ENCODE measurements around the gene UBE3C.

Gene UBE3C

DNA sequence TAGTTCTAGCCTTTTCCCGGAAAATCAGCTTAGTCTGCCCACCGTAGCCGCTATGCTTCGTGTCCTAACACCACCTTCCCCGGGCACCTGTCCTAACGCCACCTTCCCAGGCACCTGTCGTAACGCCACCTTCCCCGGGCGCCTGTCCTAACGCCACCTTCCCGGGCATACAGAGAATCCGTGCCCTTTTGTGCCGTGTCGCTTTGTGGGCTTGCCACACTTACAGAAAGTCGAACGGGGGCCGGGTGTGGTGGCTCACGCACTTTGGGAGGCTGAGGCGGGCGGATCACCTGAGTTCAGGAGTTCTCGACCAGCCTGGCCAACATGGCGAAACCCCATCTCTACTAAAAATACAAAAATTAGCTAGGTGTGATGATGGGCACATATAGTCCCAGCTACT, 124.4 kb downstream of the UBE3C start:
- no peak overlapping the region for H3K4me3 ChIP-seq (ENCODE audit: low read depth, low read length)
- DNase-seq (ENCODE audit: low read depth, low spot score): no peak
- ChIA-PET POLR2A (no interaction called here), CTCF (interaction anchor here (2.6 to 3.8 kb wide), 2 partner anchors 11 to 13 kb away, joined by 18 to 35 read pairs; no protein-coding TSS in a partner anchor)
- TF ChIP-seq CTCF (IDR thresholded peaks at IDR 0.05; ENCODE audit: insufficient read depth, low read length, missing control alignments): no peak

DNA sequence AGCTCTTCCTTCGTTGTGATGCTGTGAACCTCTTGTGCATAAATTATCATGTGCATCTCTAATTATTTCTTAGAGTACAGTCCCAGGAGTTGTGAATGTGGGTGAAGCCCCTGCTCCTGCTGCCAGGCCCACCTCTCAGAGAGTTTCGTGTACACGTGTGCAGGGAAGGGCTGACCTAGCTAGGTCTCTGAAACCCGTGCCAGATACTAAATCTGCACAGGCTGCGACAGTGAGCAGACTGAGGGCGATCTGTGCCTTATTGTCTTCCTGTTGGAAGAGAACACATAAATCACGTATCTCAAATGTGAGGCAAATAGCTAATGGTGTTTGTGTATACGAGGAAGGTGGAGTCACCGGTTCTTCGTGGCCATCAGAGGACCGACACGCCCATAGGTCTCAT, 126.3 kb downstream of the UBE3C start:
- DNase-seq (ENCODE audit: low read depth, low spot score): no peak
- ChIA-PET POLR2A (no interaction called here), CTCF (interaction anchor here (1.0 to 6.0 kb wide), 3 partner anchors 9 to 293 kb away, joined by 3 to 40 read pairs (median 5); no protein-coding TSS in a partner anchor)
- TF ChIP-seq CTCF (IDR thresholded peaks at IDR 0.05; ENCODE audit: insufficient read depth, low read length, missing control alignments): no peak
- H3K4me3 ChIP-seq (ENCODE audit: low read depth, low read length): no peak overlapping the region

- no peak for DNase-seq (ENCODE audit: low read depth, low spot score)
- CTCF ChIA-PET: interaction anchor here (0.9 to 6.0 kb wide), 3 partner anchors 9 to 316 kb away, joined by 3 to 40 read pairs (median 4); no protein-coding TSS in a partner anchor
- POLR2A ChIA-PET: no interaction called here
- TF ChIP-seq CTCF (IDR thresholded peaks at IDR 0.05; ENCODE audit: insufficient read depth, low read length, missing control alignments): no peak
- no peak overlapping the region for H3K4me3 ChIP-seq (ENCODE audit: low read depth, low read length)
These were observed 127.5 kb downstream of the UBE3C start for GRCh38 chr7:157266272-157266671.

DNA sequence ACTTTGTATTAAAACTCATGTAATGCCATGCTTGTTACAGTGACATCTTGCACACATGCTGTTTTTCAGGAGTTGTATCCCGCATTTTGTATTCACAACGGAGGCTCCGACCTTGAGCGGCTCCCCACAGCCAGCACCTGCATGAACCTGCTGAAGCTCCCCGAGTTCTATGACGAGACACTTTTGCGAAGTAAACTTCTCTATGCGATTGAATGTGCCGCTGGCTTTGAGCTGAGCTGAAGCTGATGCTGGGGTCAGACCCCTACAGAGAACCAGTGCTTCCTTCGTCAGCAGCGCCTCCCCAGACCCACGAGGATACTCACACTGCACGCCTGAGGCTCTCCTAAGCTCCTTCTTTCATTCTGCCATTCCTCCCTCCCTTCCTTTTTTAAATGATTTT, 128.8 kb downstream of the UBE3C start:
- POLR2A ChIA-PET: no interaction called here

GRCh38 chr7:157267956-157268355, 129.2 kb downstream of the UBE3C start:
- H3K4me3 ChIP-seq (ENCODE audit: low read depth, low read length): no peak overlapping the region
- POLR2A ChIA-PET: no interaction called here
- no peak for DNase-seq (ENCODE audit: low read depth, low spot score)
- no peak for TF ChIP-seq CTCF (IDR thresholded peaks at IDR 0.05; ENCODE audit: insufficient read depth, low read length, missing control alignments)
- CTCF ChIA-PET: interaction anchor here (6.0 kb wide), 1 partner anchor 17 kb away, joined by 40 read pairs; no protein-coding TSS in a partner anchor

More for the DNA sequence above, 128.8 kb downstream of the UBE3C start:
- CTCF ChIA-PET: interaction anchor here (1.3 to 6.0 kb wide), 2 partner anchors 16 to 317 kb away, joined by 4 to 40 read pairs; no protein-coding TSS in a partner anchor
- no peak for TF ChIP-seq CTCF (IDR thresholded peaks at IDR 0.05; ENCODE audit: insufficient read depth, low read length, missing control alignments)
- no peak overlapping the region for H3K4me3 ChIP-seq (ENCODE audit: low read depth, low read length)
- no peak for DNase-seq (ENCODE audit: low read depth, low spot score)

DNA sequence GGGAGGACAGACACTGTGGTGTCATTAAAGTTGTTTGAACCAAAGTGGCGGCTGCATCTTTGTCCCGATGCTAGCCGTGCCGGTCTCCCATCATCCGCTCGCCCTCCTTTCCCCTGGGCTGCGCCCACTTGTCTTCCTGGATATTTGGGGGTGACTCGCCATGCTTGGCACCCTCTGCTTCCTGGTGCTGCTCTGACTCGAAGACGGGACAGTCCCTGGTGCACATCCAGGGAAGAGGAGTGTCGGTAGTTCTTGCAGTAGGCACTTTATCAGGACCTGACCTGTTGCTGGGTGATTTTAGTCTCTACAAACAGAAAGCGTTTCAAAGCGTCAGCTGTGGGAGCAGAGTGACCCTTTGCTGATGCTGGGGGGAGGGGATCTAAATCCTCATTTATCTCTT, 129.8 kb downstream of the UBE3C start:
- ChIA-PET CTCF (interaction anchor here (6.0 kb wide), 1 partner anchor 17 kb away, joined by 40 read pairs; no protein-coding TSS in a partner anchor), POLR2A (no interaction called here)
- no peak for TF ChIP-seq CTCF (IDR thresholded peaks at IDR 0.05; ENCODE audit: insufficient read depth, low read length, missing control alignments)
- DNase-seq (ENCODE audit: low read depth, low spot score): no peak
- no peak overlapping the region for H3K4me3 ChIP-seq (ENCODE audit: low read depth, low read length)
